ENCODE results near the gene MBOAT2. TPM values are rescaled to one million over a fixed set of nuclear protein-coding genes. Genes with fewer than 3 reads are reported as not detected.
A peak's percentile ranks its signal among the peaks of the same experiment; 100 is the strongest.

The MBOAT2 gene
- total RNA-seq, 1 donor from 2014 or later, result 5.3 TPM

DNA sequence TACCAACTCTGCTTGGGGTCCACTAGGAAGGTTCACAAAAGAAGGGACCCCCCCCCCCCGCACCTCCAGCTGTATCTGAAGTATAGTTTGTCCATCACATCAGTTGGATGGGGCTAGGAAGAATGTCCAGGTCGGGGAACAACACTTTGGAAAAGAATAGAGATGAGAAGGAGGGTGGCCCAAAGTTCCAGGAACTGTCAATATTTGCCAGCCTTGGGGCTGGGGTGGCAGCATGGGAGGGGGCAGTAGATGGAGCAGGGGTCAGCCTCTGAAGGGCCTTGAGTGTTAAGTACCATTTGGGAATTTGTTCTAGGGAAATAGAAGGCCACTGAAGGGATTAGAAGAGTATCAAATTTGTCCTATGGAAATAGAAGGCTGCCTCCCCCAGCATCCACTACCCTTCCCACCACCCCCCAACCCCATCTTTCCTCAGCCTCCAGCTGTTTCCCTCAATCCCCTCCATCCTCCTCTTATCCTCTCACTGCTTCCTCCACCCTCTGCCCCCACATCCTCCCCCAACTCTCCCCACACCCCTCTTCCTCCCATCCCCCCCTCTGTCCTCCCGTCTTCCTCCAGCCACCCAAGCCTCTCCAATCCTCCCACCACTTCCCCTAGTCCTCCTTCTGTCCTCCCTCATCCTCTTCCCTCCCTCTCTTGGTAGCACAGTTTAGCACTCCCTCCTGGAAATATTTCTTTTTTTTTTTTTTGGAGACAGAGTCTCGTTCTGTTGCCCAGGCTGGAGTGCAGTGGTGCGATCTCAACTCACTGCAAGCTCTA lies 164.1 kb downstream of the MBOAT2 start:
- H3K36me3 ChIP-seq, result no peaks in the 10 kb centered on the region
- no peak overlapping the region for H3K27ac ChIP-seq (replicated peaks)
- H3K27me3 ChIP-seq (ENCODE audit: low read depth), result no peaks in the 10 kb centered on the region
- no peaks in the 10 kb centered on the region for H3K9me3 ChIP-seq (replicated peaks)
- TF ChIP-seq, protein P1, sequence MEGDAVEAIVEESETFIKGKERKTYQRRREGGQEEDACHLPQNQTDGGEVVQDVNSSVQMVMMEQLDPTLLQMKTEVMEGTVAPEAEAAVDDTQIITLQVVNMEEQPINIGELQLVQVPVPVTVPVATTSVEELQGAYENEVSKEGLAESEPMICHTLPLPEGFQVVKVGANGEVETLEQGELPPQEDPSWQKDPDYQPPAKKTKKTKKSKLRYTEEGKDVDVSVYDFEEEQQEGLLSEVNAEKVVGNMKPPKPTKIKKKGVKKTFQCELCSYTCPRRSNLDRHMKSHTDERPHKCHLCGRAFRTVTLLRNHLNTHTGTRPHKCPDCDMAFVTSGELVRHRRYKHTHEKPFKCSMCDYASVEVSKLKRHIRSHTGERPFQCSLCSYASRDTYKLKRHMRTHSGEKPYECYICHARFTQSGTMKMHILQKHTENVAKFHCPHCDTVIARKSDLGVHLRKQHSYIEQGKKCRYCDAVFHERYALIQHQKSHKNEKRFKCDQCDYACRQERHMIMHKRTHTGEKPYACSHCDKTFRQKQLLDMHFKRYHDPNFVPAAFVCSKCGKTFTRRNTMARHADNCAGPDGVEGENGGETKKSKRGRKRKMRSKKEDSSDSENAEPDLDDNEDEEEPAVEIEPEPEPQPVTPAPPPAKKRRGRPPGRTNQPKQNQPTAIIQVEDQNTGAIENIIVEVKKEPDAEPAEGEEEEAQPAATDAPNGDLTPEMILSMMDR (IDR thresholded peaks at IDR 0.05; ENCODE audit: borderline replicate concordance), result no peak
- H3K4me1 ChIP-seq, result peaks cover 35% of the 10 kb centered on the region
- intact Hi-C loops (cut with micrococcal nuclease), result no loop called here
- DNase-seq, result no peak
- H3K4me3 ChIP-seq, result no peak overlapping the region

DNA sequence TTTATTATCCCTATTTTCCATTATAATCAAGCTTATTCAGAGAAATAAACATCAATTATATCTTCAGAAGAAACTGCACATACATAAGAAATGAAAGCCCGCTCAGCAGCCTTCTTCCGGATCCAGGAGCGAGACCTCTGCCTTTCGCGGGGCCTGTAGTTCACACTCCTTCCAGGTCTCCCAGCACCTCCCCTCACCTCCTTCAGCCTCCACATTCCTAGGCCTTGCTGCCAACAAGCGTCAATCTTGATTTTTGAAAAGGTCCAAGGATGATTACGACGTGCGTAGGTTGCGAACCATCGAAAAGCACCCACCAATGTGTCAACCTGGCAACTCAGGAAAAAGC lies 165.7 kb downstream of the MBOAT2 start:
- Histone ChIP-seq H3K27me3 (ENCODE audit: low read depth) (no peaks in the 10 kb centered on the region), H3K4me1 (peaks cover 51% of the 10 kb centered on the region), H3K9me3 (replicated peaks) (no peaks in the 10 kb centered on the region), H3K27ac (replicated peaks) (peak overlapping the region; percentile 91), H3K36me3 (no peaks in the 10 kb centered on the region), H3K4me3 (peak overlapping the region; percentile 100)
- TF ChIP-seq, protein P1 (IDR thresholded peaks at IDR 0.05; ENCODE audit: borderline replicate concordance), result no peak
- no peak for DNase-seq
- intact Hi-C loops (cut with micrococcal nuclease), result no loop called here

DNA sequence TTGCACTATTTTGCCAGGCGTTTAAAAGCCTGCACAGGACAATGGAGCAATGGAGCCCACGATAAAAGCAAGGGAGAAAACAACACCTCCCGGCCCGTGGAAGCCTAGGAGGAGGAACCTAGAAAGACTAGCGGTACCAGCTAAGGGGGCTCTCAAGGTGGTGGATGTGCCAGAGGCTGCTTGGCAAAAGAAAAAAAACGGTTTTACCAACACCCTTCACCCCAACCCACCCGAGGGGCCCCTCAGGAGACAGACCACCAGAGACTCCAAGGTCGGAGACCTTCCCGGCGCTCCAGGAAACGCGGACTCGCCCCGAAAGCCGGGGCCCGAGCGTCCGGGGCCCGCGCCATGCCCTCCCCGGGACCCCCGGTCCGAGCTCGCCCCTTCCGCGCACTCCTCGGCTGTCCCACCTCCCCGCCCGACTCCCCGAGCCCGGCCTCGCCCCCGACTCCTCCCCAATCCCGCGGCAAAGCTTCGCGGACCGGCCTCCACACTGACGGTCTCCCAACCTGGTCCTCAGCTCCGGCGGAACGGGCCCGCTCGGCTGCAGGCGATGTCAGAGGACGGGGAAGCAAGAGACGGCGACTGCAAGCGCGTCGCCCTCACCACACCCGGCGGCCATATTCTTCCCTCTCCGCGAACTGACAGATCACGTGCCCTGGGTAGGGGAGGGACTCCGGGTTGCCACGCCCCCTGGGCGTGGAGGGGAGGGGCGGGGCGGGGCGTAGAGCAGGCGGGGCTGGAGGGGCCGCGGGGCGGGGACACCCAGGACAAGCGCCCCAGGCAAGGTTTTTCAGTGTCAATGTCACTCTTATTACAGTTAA lies 166.3 kb downstream of the MBOAT2 start, which contains the start of gene KIDINS220:
KIDINS220 (minus strand) TSS at position 643 of the 824 bp plus-strand sequence. CDS start 10,520 bp downstream, outside the sequence.
- peak within 1 kb of the TSS; percentile 100 for H3K4me3 ChIP-seq
- no peaks in the 10 kb centered on the region for H3K9me3 ChIP-seq (replicated peaks)
- H3K4me1 ChIP-seq, result peaks cover 57% of the 10 kb centered on the region
- intact Hi-C loops (cut with micrococcal nuclease), result no loop called here
- peak within 1 kb of the TSS; percentile 91 for H3K27ac ChIP-seq (replicated peaks)
- no peaks in the 10 kb centered on the region for H3K27me3 ChIP-seq (ENCODE audit: low read depth)
- no peaks in the 10 kb centered on the region for H3K36me3 ChIP-seq
- TF ChIP-seq, protein P1 (IDR thresholded peaks at IDR 0.05; ENCODE audit: borderline replicate concordance), result no peak
- peak; percentile 83 for DNase-seq

DNA sequence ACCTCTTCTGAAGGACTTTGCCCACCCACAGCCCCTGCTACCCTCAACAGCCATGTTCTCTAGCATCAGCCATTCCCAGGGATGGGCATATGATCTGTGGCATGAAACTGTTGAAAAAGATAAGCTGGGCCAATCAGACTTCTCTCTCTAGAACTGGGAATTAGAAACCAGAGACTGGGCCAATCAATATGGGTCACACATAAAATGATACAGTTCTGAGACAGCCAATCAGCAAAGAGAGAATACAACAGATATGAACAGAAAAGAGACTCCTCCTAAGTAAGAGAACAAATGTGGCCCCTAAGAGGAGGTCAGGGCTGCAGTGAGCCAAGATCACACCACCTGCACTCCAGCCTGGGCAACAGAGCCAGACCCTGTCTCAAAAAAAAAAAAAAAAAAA lies 168.2 kb downstream of the MBOAT2 start:
- intact Hi-C loops (cut with micrococcal nuclease), result no loop called here
- peak overlapping the region; percentile 100 for H3K4me3 ChIP-seq
- H3K4me1 ChIP-seq, result peaks cover 76% of the 10 kb centered on the region

DNA sequence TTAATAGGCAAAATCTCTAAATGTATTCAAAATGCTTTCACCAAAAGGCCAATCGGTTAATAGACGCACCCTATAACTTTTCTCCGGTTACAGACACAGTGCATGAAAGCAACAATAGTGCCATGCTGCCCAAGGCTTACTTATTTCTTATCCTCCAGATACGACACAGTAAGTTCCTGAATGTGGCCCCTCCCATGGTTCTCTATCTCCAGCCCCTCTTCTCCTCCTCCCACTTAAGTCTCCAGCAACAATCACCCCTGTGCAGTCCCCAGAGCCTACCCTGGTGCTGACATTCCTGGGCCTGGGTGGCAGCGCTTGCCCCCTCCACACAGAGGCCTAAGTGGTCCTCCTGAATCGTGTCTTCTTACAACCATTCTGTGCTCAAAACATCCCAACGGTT lies 169.6 kb downstream of the MBOAT2 start:
- TF ChIP-seq, protein P1 (IDR thresholded peaks at IDR 0.05; ENCODE audit: borderline replicate concordance), result no peak
- Histone ChIP-seq H3K4me1 (peaks cover 89% of the 10 kb centered on the region), H3K27me3 (ENCODE audit: low read depth) (no peaks in the 10 kb centered on the region), H3K9me3 (replicated peaks) (no peaks in the 10 kb centered on the region), H3K4me3 (peak overlapping the region; percentile 12), H3K27ac (replicated peaks) (no peak overlapping the region), H3K36me3 (no peaks in the 10 kb centered on the region)
- intact Hi-C loops (cut with micrococcal nuclease), result no loop called here
- DNase-seq, result no peak

More for the DNA sequence above, 168.2 kb downstream of the MBOAT2 start:
- H3K27me3 ChIP-seq (ENCODE audit: low read depth), result no peaks in the 10 kb centered on the region
- DNase-seq, result no peak
- no peak overlapping the region for H3K27ac ChIP-seq (replicated peaks)
- no peaks in the 10 kb centered on the region for H3K36me3 ChIP-seq
- no peaks in the 10 kb centered on the region for H3K9me3 ChIP-seq (replicated peaks)
- TF ChIP-seq, protein P1 (IDR thresholded peaks at IDR 0.05; ENCODE audit: borderline replicate concordance), result no peak

Measured in left ventricle myocardium inferior (tissue), 1 donor.